ENCODE data around the gene CDH15. TPM values are rescaled to one million over a fixed set of nuclear protein-coding genes. Genes with fewer than 3 reads are reported as not detected.

The CDH15 gene
- total and polyA plus RNA-seq, 2 of the 13 experiments (the other 11 are each of a cell fraction or from before 2014, with no cell fraction given): 0.74 to 2.2 TPM

DNA sequence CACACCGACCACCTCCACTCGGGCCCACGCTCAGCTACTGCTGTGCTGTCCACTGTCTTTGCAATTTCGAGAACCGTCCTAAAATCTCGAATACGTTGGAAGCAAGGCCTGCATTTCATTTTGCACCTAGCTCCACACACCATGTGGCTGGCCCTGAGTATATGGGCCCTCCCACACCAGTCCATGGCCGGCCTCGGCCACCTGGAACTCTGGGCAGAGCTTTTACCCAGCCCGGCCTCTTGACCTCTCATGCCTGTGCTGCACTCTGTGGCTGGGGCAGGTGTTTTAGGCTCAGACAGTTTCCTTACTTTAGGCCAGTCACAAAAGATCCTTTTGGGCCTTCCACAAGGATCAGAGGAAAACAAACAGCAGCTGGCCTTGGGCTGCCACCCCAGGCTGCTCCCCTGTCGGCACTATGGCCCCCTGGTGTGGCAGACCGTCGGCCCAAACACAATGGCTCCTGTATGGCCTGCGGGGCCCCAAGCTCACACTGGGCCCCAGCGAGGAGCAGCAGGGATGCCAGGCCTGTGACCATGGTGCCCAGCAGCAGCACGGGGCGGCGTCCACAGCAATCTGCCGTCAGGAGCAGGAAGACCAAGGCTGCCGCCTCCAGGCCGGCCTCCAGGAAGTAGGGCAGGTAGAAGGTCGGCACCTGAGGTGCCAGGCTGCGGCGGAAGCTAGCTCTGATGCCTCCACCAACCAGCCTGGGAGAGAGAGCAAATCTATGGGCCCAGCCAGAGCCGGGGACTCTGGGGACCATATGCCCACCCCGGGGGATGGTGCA lies 26.3 kb downstream of the CDH15 start (continued):
- peak; percentile 99 for TF ChIP-seq PHF21A (CRISPR knock-in tag; IDR thresholded peaks at IDR 0.05)
- TF ChIP-seq NFIC (IDR thresholded peaks at IDR 0.05; ENCODE audit: low read length): no peak; the same call in 1 of the 2 replicates
- peak; percentile 71; the same call in 1 of the 2 replicates for TF ChIP-seq ZNF276 (CRISPR knock-in tag; IDR thresholded peaks at IDR 0.05; ENCODE audit: low read depth)
- TF ChIP-seq MBD4 (IDR thresholded peaks at IDR 0.05; ENCODE audit: borderline replicate concordance, low read length): no peak
- 0 out of 2 replicates have a peak, but pooled peaks have one; percentile 44 for TF ChIP-seq ZNF331 (CRISPR knock-in tag; IDR thresholded peaks at IDR 0.05)
- peak; percentile 25; the same call in 1 of the 2 replicates for TF ChIP-seq ZNF629 (CRISPR knock-in tag; conservative IDR thresholded peaks at IDR 0.05)
- peak; percentile 31; the same call in 1 of the 2 replicates for TF ChIP-seq GTF3A (CRISPR knock-in tag; conservative IDR thresholded peaks at IDR 0.05)
- no peak for TF ChIP-seq IKZF1 (IDR thresholded peaks at IDR 0.05)
- peak; percentile 62 for TF ChIP-seq ZNF772 (CRISPR knock-in tag; IDR thresholded peaks at IDR 0.05)
- TF ChIP-seq DMAP1 (CRISPR knock-in tag; IDR thresholded peaks at IDR 0.05): peak; percentile 51; the same call in 1 of the 2 replicates
- TF ChIP-seq, protein P1, sequence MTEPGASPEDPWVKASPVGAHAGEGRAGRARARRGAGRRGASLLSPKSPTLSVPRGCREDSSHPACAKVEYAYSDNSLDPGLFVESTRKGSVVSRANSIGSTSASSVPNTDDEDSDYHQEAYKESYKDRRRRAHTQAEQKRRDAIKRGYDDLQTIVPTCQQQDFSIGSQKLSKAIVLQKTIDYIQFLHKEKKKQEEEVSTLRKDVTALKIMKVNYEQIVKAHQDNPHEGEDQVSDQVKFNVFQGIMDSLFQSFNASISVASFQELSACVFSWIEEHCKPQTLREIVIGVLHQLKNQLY (CRISPR knock-in tag; IDR thresholded peaks at IDR 0.05): peak; percentile 62; the same call in 1 of the 2 replicates
- TF ChIP-seq CEBPG (CRISPR knock-in tag; IDR thresholded peaks at IDR 0.05): peak; percentile 16; the same call in 1 of the 2 replicates
- TF ChIP-seq HNRNPH1 (optimal IDR thresholded peaks at IDR 0.05; ENCODE audit: low read depth, low read length): no peak
- TF ChIP-seq, protein P2, sequence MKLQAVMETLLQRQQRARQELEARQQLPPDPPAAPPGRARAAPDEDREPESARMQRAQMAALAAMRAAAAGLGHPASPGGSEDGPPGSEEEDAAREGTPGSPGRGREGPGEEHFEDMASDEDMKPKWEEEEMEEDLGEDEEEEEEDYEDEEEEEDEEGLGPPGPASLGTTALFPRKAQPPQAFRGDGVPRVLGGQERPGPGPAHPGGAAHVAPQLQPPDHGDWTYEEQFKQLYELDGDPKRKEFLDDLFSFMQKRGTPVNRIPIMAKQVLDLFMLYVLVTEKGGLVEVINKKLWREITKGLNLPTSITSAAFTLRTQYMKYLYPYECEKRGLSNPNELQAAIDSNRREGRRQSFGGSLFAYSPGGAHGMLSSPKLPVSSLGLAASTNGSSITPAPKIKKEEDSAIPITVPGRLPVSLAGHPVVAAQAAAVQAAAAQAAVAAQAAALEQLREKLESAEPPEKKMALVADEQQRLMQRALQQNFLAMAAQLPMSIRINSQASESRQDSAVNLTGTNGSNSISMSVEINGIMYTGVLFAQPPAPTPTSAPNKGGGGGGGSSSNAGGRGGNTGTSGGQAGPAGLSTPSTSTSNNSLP (IDR thresholded peaks at IDR 0.05; ENCODE audit: low read depth, low read length): no peak
- TF ChIP-seq CHD2 (IDR thresholded peaks at IDR 0.05; ENCODE audit: low read depth, low read length): 0 out of 2 replicates have a peak, but pooled peaks have one; percentile 33
- peak; percentile 88 for TF ChIP-seq FOXA3 (CRISPR knock-in tag; IDR thresholded peaks at IDR 0.05)
- peak; percentile 74; the same call in 1 of the 2 replicates for TF ChIP-seq NCOR1 (IDR thresholded peaks at IDR 0.05; ENCODE audit: borderline replicate concordance, low read length)
- TF ChIP-seq SP5 (CRISPR knock-in tag; IDR thresholded peaks at IDR 0.05; ENCODE audit: borderline replicate concordance, low read depth): 0 out of 2 replicates have a peak, but pooled peaks have one; percentile 57
- peak; percentile 44; the same call in 1 of the 2 replicates for TF ChIP-seq ZBTB33 (CRISPR knock-in tag; IDR thresholded peaks at IDR 0.05)
- TF ChIP-seq KDM5A (IDR thresholded peaks at IDR 0.05; ENCODE audit: borderline replicate concordance, low read length): no peak
- no peak for TF ChIP-seq FOXP1 (IDR thresholded peaks at IDR 0.05)
- TF ChIP-seq FOXP1 (CRISPR knock-in tag; IDR thresholded peaks at IDR 0.05): peak; percentile 66
- TF ChIP-seq ZNF18 (CRISPR knock-in tag; IDR thresholded peaks at IDR 0.05; ENCODE audit: insufficient replicate concordance): peak; percentile 46
